CD4-positive, alpha-beta memory T cell (primary cell): Measurements from ENCODE around the gene PDLIM7. TPM values are rescaled to one million over a fixed set of nuclear protein-coding genes. Genes with fewer than 3 reads are reported as not detected.

Source experiments
- CTCF ChIA-PET: fragments of 350-600 bp; sonication (Branson Sonifier 250); formaldehyde crosslinking; loops from one replicate; lab custom pipeline; 2021; ENCODE audit warnings: inconsistent platforms; ENCODE audit not compliant: partially characterized antibody; lab: Charles Lee
- POLR2A ChIA-PET: fragments of 350-600 bp; sonication (Branson Sonifier 250); formaldehyde crosslinking; loops from one replicate; lab custom pipeline; 2021; ENCODE audit not compliant: partially characterized antibody; lab: Charles Lee
- DNase-seq, 5 donors: peaks; one replicate each; pipeline versions ENCODE4 v3.0.0 to v3.0.0-alpha.2; 2020 to 2022; ENCODE audit warnings: mixed read lengths in 1 of 5
- H3K27ac ChIP-seq: one replicate; pipeline ENCODE4 v1.7.0; 2013; ENCODE audit warnings: low read depth, low read length
- H3K27me3 ChIP-seq: 2 replicates; pipeline ENCODE4 v1.7.0; 2013; ENCODE audit warnings: mild to moderate bottlenecking, low read length, moderate library complexity; ENCODE audit not compliant: insufficient read depth
- H3K36me3 ChIP-seq: 2 replicates; pipeline ENCODE4 v1.7.0; 2013; ENCODE audit warnings: mild to moderate bottlenecking, low read length, moderate library complexity; ENCODE audit not compliant: insufficient read depth
- H3K4me1 ChIP-seq: 2 replicates; pipeline ENCODE4 v1.7.0; 2013; ENCODE audit warnings: mild to moderate bottlenecking, low read length, moderate library complexity; ENCODE audit not compliant: insufficient read depth
- H3K4me3 ChIP-seq, 2 donors: one replicate each; pipeline ENCODE4 v1.7.0; 2013; ENCODE audit warnings: low read length in 2 of 2, mild to moderate bottlenecking in 1 of 2
- H3K9me3 ChIP-seq, 2 donors: one replicate each; pipeline ENCODE4 v1.7.0; 2013; ENCODE audit warnings: low read length in 2 of 2, control low read depth in 1 of 2; ENCODE audit not compliant: control insufficient read depth in 1 of 2
- H3K27ac Mint-ChIP-seq, 7 donors: one replicate each; pipeline ENCODE4 v1.8.0; 2020 to 2021; ENCODE audit warnings: mixed read lengths in 7 of 7, mild to moderate bottlenecking in 6 of 7, inconsistent platforms in 3 of 7, moderate library complexity in 3 of 7
- H3K27me3 Mint-ChIP-seq, 2 donors: one replicate each; pipeline ENCODE4 v1.8.0; 2020 to 2021; ENCODE audit warnings: mixed read lengths in 2 of 2
- H3K36me3 Mint-ChIP-seq, 2 donors: one replicate each; pipeline ENCODE4 v1.8.0; 2020 to 2021; ENCODE audit warnings: mixed read lengths in 2 of 2, inconsistent platforms in 1 of 2, mild to moderate bottlenecking in 1 of 2
- H3K4me1 Mint-ChIP-seq, 4 donors: one replicate each; pipeline ENCODE4 v1.8.0; 2020 to 2021; ENCODE audit warnings: mixed read lengths in 4 of 4, mild to moderate bottlenecking in 1 of 4
- H3K4me3 Mint-ChIP-seq, 8 donors: one replicate each; pipeline ENCODE4 v1.8.0; 2020 to 2021; ENCODE audit warnings: mixed read lengths in 8 of 8, mild to moderate bottlenecking in 7 of 8, moderate library complexity in 6 of 8, inconsistent platforms in 3 of 8
- H3K9me3 Mint-ChIP-seq, 8 donors: one replicate each; pipeline ENCODE4 v1.8.0; 2020 to 2021; ENCODE audit warnings: mixed read lengths in 8 of 8, mild to moderate bottlenecking in 5 of 8, inconsistent platforms in 3 of 8, moderate library complexity in 1 of 8
- intact Hi-C: fragments of 100-400 bp; cut with micrococcal nuclease; formaldehyde crosslinking; loops from one replicate; pipeline ENCODE4 v1.15.1; 2023
- polyA plus RNA-seq, 2 donors: library from polyadenylated mRNA; unstranded; fragments of 300-500 nt; fragmentation: Illumina TruSeq; gene quantifications; one replicate each; pipeline ENCODE4 v1.2.3, GENCODE V29; 2021
- total RNA-seq, 2 experiments: library from RNA; stranded (reverse); gene quantifications; one replicate each; pipeline ENCODE4 v1.2.3, GENCODE V29; 2021

Gene PDLIM7
- total and polyA plus RNA-seq, 4 experiments from 2014 or later, result 3.3 to 7.3 (median 4.6) TPM

DNA sequence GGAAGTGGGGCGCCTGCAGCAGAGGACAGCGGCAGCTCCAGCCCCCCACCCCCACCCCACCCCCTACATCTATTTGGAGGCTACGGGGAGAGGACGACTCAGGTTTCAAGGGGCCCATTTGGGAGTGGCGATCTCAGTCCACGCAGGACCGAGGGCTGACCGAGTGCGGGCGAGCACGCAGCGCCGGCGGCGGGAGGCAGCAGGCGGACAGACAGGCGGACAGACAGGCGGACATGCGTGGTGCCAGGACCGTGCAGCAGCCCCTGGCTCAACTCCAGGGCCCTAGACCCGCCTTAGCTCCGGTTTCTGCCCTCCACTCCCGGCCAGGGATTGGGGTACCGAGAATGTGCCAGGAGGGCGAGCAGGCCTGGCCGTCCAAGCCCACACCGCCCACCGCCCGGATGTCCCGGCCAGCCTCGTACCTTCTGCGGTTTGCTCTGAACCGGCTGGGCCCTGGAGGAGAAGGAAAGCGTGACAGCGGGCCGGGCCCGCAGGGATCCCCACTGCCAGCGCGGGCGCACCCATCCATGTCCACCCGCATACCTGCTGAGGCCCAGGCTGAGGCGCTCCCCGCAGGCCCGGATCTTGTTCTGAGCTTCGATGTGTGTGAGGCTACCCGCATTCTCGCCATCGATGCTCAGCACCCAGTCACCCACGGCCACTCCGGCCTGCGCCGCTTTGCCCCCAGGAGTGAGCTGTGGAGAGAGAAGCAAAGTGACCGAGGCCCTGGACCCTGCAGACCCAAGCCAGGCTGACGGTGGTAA lies 5.2 kb downstream of the PDLIM7 start:
- no peak overlapping the region for H3K4me3 Mint-ChIP-seq
- POLR2A ChIA-PET, result interaction anchor here (1.2 kb wide), 1 partner anchor 712 kb away, joined by 3 read pairs; the partner anchor contains the start of gene HNRNPAB
- peaks cover 0 to 9% (median 5%) of the 10 kb centered on the region in 4 donors for H3K4me1 Mint-ChIP-seq
- Histone ChIP-seq H3K27me3 (no peaks in the 10 kb centered on the region), H3K4me3 (no peak overlapping the region), H3K4me1 (peaks cover 6% of the 10 kb centered on the region), H3K9me3 (no peaks in the 10 kb centered on the region), H3K36me3 (no peaks in the 10 kb centered on the region), H3K27ac (no peak overlapping the region)
- no peak for DNase-seq
- H3K27me3 Mint-ChIP-seq, result no peaks in the 10 kb centered on the region
- H3K36me3 Mint-ChIP-seq, result peaks cover 0 to 3% of the 10 kb centered on the region in 2 donors
- peaks cover 0 to 2% (median 0%) of the 10 kb centered on the region in 8 donors for H3K9me3 Mint-ChIP-seq
- CTCF ChIA-PET, result interaction anchor here (1.0 to 2.4 kb wide), 7 partner anchors 9 to 103 kb away, joined by 3 to 10 read pairs (median 5); no protein-coding TSS in a partner anchor
- no peak overlapping the region for H3K27ac Mint-ChIP-seq
- intact Hi-C loops, result no loop called here

- Mint-ChIP-seq H3K4me3 (no peak overlapping the region), H3K27ac (no peak overlapping the region), H3K27me3 (no peaks in the 10 kb centered on the region), H3K4me1 (peaks cover 0 to 9% (median 5%) of the 10 kb centered on the region in 4 donors), H3K9me3 (peaks cover 0 to 2% (median 0%) of the 10 kb centered on the region in 8 donors), H3K36me3 (peaks cover 0 to 5% of the 10 kb centered on the region in 2 donors)
- no peaks in the 10 kb centered on the region for H3K27me3 ChIP-seq
- no peaks in the 10 kb centered on the region for H3K36me3 ChIP-seq
- CTCF ChIA-PET, result no interaction called here
- H3K27ac ChIP-seq, result no peak overlapping the region
- peaks cover 6% of the 10 kb centered on the region for H3K4me1 ChIP-seq
- POLR2A ChIA-PET, result no interaction called here
- intact Hi-C loops, result no loop called here
- H3K4me3 ChIP-seq, result no peak overlapping the region
- DNase-seq, result peak in 1 of 5 donors; percentile 22
- H3K9me3 ChIP-seq, result no peaks in the 10 kb centered on the region
These were observed 5.9 kb downstream of the PDLIM7 start for GRCh38 chr5:177491429-177491945.

DNA sequence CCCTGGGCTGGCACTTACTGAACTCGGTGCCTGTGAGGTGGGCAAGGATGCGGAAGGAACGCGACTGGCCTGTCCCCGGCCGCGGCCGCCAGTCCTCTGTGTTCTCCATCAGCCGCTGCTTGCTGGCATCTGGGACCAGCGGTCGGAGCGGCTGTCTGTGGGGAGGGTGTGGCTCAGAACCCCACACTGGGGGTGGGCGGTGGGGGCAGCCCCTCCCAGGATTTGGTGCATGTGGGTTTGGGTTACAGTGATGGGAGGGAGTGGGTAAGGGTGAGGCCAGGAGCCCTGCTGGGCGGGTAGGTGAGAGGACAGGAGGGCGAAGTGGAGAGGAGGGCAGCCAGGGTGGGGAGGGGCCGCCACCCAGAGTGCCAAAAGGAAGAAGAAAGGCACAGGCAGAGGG lies 6.4 kb downstream of the PDLIM7 start:
- H3K4me3 ChIP-seq, result no peak overlapping the region
- Mint-ChIP-seq H3K27me3 (no peaks in the 10 kb centered on the region), H3K4me1 (peaks cover 0 to 5% (median 3%) of the 10 kb centered on the region in 4 donors), H3K9me3 (peaks cover 0 to 2% (median 0%) of the 10 kb centered on the region in 8 donors), H3K4me3 (no peak overlapping the region), H3K36me3 (peaks cover 0 to 5% of the 10 kb centered on the region in 2 donors), H3K27ac (no peak overlapping the region)
- peaks cover 6% of the 10 kb centered on the region for H3K4me1 ChIP-seq
- H3K27ac ChIP-seq, result no peak overlapping the region
- POLR2A ChIA-PET, result no interaction called here
- CTCF ChIA-PET, result no interaction called here
- H3K27me3 ChIP-seq, result no peaks in the 10 kb centered on the region
- intact Hi-C loops, result no loop called here
- no peak for DNase-seq
- no peaks in the 10 kb centered on the region for H3K9me3 ChIP-seq
- no peaks in the 10 kb centered on the region for H3K36me3 ChIP-seq

DNA sequence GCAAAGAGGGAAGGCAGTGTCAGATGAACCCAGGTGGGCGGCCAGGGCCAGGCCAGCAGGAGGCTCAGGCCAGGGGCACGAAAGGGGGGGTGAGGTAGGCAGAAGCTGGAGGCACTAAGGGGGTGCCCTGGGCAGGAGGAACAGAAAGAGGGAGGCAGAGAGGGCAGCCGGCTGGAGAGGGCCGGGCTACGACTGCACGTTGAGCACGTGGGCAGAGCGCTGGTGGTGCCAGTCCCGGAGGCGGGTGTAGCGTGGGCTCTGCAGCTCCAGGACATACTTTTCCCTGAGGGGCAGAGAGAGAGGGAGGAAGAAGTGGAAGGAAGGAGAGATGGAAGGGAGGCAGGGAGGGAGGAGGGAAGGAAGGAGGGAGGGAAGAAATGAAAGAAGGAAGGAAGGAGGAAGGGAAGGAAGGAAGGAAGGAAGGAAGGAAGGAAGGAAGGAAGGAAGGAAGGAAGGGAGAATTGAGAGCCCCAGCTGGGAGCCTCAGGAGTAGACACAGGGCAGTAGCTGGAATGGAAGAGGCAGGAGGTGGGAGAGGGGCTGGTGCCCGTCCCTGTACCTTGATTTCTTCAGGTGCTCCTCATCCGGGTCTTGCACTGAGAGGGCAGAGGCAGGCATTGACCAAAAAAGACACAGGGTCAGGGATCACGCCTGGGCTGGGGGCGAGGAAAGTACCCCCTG lies 7.0 kb downstream of the PDLIM7 start:
- Histone ChIP-seq H3K27ac (no peak overlapping the region), H3K27me3 (no peaks in the 10 kb centered on the region), H3K4me1 (peaks cover 6% of the 10 kb centered on the region), H3K36me3 (no peaks in the 10 kb centered on the region), H3K9me3 (no peaks in the 10 kb centered on the region), H3K4me3 (no peak overlapping the region)
- ChIA-PET CTCF (no interaction called here), POLR2A (no interaction called here)
- H3K4me1 Mint-ChIP-seq, result peaks cover 0 to 3% (median 0%) of the 10 kb centered on the region in 4 donors
- peak overlapping the region in 1 of 7 donors; percentile 29 for H3K27ac Mint-ChIP-seq
- H3K9me3 Mint-ChIP-seq, result peaks cover 0 to 2% (median 0%) of the 10 kb centered on the region in 8 donors
- intact Hi-C loops, result no loop called here
- H3K27me3 Mint-ChIP-seq, result no peaks in the 10 kb centered on the region
- H3K36me3 Mint-ChIP-seq, result peaks cover 0 to 5% of the 10 kb centered on the region in 2 donors
- no peak overlapping the region for H3K4me3 Mint-ChIP-seq
- no peak for DNase-seq

DNA sequence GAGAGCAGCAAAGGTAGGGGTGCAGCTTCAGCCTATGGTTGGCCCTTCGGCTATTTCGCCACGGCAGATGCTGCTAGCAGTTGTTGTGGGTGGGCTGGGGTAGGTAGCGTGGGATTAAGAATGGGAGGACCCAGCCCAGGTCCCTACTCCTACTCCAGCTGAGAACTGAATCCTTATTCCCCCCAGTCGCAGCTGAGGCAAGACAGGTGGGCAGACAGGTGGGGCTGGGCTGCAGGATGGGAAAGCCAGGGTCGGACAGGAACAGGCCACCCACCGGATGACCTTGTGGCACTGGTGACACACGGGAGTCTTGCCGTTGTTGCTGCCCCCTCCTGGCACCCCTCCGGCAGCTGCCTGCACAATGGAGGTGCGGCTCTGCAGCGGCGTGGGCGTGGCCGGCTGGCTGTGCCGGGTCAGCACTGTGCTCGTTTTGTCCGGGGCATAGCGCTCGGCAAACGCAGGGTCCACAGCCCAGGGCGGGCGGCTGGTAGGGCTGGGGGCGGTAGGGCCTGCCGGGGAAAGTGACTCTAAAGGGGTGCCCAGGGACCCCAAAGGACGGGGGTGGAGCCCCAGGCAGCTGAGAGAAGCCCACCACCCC lies 8.2 kb downstream of the PDLIM7 start:
- no peaks in the 10 kb centered on the region for H3K9me3 ChIP-seq
- H3K4me1 Mint-ChIP-seq, result peaks cover 0 to 5% (median 3%) of the 10 kb centered on the region in 4 donors
- H3K4me3 ChIP-seq, result no peak overlapping the region
- H3K27ac Mint-ChIP-seq, result no peak overlapping the region
- H3K9me3 Mint-ChIP-seq, result peaks cover 0 to 2% (median 0%) of the 10 kb centered on the region in 8 donors
- H3K27ac ChIP-seq, result no peak overlapping the region
- ChIA-PET POLR2A (no interaction called here), CTCF (interaction anchor here (0.9 kb wide), 2 partner anchors 87 to 98 kb away, joined by 3 read pairs; no protein-coding TSS in a partner anchor)
- H3K4me3 Mint-ChIP-seq, result no peak overlapping the region
- intact Hi-C loops, result no loop called here
- H3K36me3 Mint-ChIP-seq, result peaks cover 0 to 5% of the 10 kb centered on the region in 2 donors
- DNase-seq, result no peak
- no peaks in the 10 kb centered on the region for H3K36me3 ChIP-seq
- no peaks in the 10 kb centered on the region for H3K27me3 Mint-ChIP-seq
- peaks cover 3% of the 10 kb centered on the region for H3K4me1 ChIP-seq
- no peaks in the 10 kb centered on the region for H3K27me3 ChIP-seq

GRCh38 chr5:177487975-177488374 lies 9.4 kb downstream of the PDLIM7 start:
- peaks cover 0 to 2% (median 0%) of the 10 kb centered on the region in 8 donors for H3K9me3 Mint-ChIP-seq
- no peaks in the 10 kb centered on the region for H3K9me3 ChIP-seq
- no peak overlapping the region for H3K27ac Mint-ChIP-seq
- H3K27me3 Mint-ChIP-seq, result no peaks in the 10 kb centered on the region
- ChIA-PET POLR2A (no interaction called here), CTCF (interaction anchor here (0.9 kb wide), 1 partner anchor 85 kb away, joined by 3 read pairs; no protein-coding TSS in a partner anchor)
- H3K36me3 ChIP-seq, result no peaks in the 10 kb centered on the region
- no peaks in the 10 kb centered on the region for H3K27me3 ChIP-seq
- intact Hi-C loops, result no loop called here
- H3K4me1 Mint-ChIP-seq, result peaks cover 0 to 5% (median 3%) of the 10 kb centered on the region in 4 donors
- peaks cover 0 to 5% of the 10 kb centered on the region in 2 donors for H3K36me3 Mint-ChIP-seq
- no peaks in the 10 kb centered on the region for H3K4me1 ChIP-seq
- no peak overlapping the region for H3K4me3 Mint-ChIP-seq
- H3K27ac ChIP-seq, result no peak overlapping the region
- DNase-seq, result no peak
- no peak overlapping the region for H3K4me3 ChIP-seq
